Immature natural killer cell (primary cell): ENCODE measurements around the gene PPIP5K1. TPM values are rescaled to one million over a fixed set of nuclear protein-coding genes. Genes with fewer than 3 reads are reported as not detected.

Source experiments
- polyA plus RNA-seq, 3 donors: library from polyadenylated mRNA; unstranded; fragments of 300-500 nt; fragmentation: Illumina TruSeq; gene quantifications; one replicate each; pipeline ENCODE4 v1.2.3, GENCODE V29; 2021

PPIP5K1 gene
- polyA plus RNA-seq, 3 donors from 2014 or later, result 4.9 to 7.5 (median 7.1) TPM

Other genes starting within 250 kb of the PPIP5K1 start
- gene ZSCAN29, start 219.2 kb downstream of the PPIP5K1 start, polyA plus RNA-seq, result 1 to 10 TPM in 2 of 3 donors, under 1 TPM in 1; 0.39 to 8.9 (median 4.1) TPM
- 10 to 100 TPM; 11.1 to 18.1 (median 11.7) TPM for gene TUBGCP4, start 219.1 kb downstream of the PPIP5K1 start, polyA plus RNA-seq
- gene TP53BP1, start 97.1 kb downstream of the PPIP5K1 start, polyA plus RNA-seq, result 1 to 10 TPM in 2 of 3 donors, under 1 TPM in 1; 0.55 to 7.8 (median 3.0) TPM
- under 1 TPM in 2 of 3 donors, not detected in 1; 0.04 to 0.07 TPM for gene MAP1A, start 72.6 kb downstream of the PPIP5K1 start, polyA plus RNA-seq
- gene CKMT1B, start 3.8 kb upstream of the PPIP5K1 start, polyA plus RNA-seq, result not detected
- gene STRC, start 28.6 kb upstream of the PPIP5K1 start, polyA plus RNA-seq, result not detected
- gene CATSPER2, start 58.6 kb upstream of the PPIP5K1 start, polyA plus RNA-seq, result under 1 TPM in 2 of 3 donors, not detected in 1; 0.34 to 0.80 TPM
- not detected for gene CKMT1A, start 103.7 kb upstream of the PPIP5K1 start, polyA plus RNA-seq
- 100 to 1,000 TPM; 394 to 690 (median 654) TPM for gene PDIA3, start 156.2 kb upstream of the PPIP5K1 start, polyA plus RNA-seq
- gene ELL3, start 186.8 kb upstream of the PPIP5K1 start, polyA plus RNA-seq, result 1 to 10 TPM in 1 of 3 donors, under 1 TPM in 1, not detected in 1; 0.78 to 1.4 TPM
- 1,000 to 10,000 TPM; 1,924 to 3,752 (median 2,420) TPM for gene SERF2, start 202.1 kb upstream of the PPIP5K1 start, polyA plus RNA-seq
- gene SERINC4, start 210.0 kb upstream of the PPIP5K1 start, polyA plus RNA-seq, result 1 to 10 TPM in 2 of 3 donors, under 1 TPM in 1; 0.72 to 3.4 (median 1.3) TPM
- gene HYPK, start 210.4 kb upstream of the PPIP5K1 start, polyA plus RNA-seq, result 10 to 100 TPM in 2 of 3 donors, 1 to 10 TPM in 1; 4.1 to 20.3 (median 10.0) TPM
- gene MFAP1, start 234.5 kb upstream of the PPIP5K1 start, polyA plus RNA-seq, result 10 to 100 TPM in 2 of 3 donors, 1 to 10 TPM in 1; 6.7 to 21.3 (median 10.4) TPM
- gene WDR76, start 236.8 kb upstream of the PPIP5K1 start, polyA plus RNA-seq, result 1 to 10 TPM; 8.3 to 8.9 (median 8.6) TPM